GM15510 (cell line): Measurements from ENCODE around the gene NUDT15.

Experiments used
- POLR2A ChIP-seq: IDR thresholded peaks from 3 replicates; pipeline ENCODE4 v1.6.1; 2011; ENCODE audit warnings: borderline replicate concordance; ENCODE audit not compliant: insufficient read length; ENCODE audit errors: extremely low read depth

Gene NUDT15

DNA sequence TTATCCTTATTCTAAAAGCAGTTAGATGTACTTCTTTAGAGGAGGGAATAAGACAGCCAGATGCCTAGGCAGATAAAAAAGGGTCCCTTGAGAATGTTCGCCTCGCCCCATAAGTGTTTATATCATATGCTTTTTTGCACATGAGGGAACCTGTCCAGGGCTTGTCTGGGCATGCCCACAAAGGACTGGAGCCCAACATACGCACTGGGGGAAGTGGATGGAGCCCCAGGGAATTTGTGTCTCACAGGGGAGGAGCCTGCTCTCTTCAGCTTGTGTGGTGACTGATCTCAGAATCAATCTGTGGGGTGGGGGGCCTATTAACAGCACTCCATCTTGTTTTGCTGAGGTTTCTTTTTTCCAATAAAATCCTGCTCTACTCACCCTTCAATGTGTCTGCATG lies 34.8 kb downstream of the NUDT15 start:
- TF ChIP-seq POLR2A: no peak

DNA sequence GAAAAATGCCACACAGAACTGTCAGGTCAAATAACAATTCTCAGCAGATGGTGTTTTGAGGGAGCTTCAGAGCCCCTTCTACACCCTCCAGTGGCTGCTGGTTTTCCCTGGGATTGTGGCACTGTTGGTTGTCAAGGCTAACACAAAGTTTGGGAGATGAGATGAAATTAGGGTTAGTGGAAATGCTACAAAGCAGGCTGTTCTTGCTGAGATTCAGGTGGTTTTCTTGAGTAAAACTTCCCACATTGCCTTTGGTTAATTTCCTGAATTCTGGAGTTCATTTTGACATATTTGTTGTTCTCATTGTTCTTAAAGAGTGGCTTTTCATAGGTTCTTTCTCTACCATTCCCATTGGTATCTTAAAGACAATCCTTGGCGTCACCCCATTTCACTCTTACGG lies 35.3 kb downstream of the NUDT15 start:
- no peak for TF ChIP-seq POLR2A

DNA sequence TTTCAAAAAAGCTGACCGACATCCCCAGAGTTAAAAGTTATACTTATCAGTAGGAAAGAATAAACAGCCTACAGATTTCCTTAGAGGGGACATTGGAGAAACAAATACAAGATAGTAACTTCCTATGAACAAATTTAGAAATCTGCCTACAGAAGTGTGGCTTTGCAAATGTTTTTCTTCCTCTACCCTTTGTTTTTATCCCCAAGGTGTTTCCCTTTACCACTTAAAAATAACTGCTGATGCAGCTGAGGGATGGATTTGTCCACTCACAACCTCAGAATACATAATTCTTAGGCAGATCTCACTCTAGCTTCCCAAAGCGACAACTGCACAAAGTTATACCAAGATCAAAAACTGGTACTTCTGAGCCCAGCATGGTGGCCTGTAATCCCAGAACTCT lies 36.5 kb downstream of the NUDT15 start:
- TF ChIP-seq POLR2A: no peak

DNA sequence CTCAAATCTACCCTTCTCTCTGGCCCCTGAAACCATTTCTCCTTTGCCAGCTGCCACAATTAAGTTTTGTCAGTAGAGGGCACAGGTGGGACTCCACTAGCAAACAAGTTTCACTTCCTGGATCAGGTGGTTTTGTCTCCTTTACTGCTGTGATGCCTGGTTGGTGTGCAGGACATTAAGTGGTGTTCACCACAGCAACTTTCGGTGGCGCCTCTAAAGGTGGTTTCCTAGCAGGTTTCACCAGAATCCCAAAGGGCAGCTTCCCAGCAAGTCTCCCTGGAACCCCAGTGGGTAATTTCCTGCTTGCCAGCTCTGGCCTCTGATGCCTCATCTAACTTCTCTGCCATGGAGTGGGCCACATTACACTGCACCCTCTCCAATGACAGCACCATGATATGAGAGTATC lies 40.7 kb downstream of the NUDT15 start:
- TF ChIP-seq POLR2A: no peak

DNA sequence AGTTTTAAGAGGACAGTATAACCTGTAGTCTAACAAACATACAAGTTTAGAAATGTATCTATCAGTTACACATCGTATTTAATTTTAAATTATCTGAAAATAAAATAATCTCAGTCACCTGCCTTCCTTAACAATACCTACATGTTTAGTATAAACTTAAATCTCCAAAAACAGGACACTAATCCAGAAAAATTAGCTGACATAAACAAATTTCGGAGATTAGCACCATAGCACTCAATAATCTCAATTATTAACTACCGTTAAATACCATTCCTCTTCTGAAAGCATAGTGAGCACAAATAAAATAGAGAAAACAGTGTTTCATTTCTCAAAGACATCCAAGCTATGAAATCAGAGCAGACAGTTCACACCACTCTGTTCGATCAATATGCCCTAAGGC lies 44.2 kb downstream of the NUDT15 start:
- TF ChIP-seq POLR2A: no peak

DNA sequence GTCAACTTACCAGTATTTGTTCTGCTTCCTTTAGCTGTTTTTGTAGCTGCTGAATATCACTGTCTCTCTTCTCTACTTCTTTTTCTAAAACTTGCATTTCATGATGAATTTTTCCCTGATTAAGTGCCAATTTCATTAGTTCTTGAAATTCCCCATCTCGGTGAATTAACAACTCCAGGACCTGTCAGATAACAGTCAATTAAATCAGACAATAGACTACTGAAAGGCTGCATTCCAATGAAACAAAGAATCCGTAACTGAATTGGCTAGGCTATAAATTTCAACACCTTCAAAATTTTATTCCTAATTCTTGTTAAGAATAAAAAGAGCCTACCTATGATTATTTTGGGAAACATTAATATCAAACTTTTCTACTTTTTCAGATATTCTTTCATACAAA lies 48.7 kb downstream of the NUDT15 start:
- TF ChIP-seq POLR2A: no peak

DNA sequence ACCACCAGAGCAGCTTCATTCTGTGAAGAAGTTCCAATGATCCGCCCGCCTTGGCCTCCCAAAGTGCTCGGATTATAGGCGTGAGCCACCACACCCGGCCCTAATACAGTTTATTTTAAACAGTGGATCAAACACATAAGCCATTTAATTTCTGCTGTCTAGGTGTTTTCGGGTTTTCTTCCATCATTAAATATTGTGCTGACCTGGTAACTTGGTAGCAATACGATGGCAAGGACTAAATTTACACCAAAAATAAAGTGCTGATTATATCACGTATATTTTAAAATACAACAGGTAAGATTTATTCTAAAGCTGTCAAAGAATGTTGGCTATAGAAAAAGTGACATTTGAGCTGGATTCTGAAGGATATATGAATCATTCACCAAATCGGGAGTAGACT lies 56.1 kb downstream of the NUDT15 start:
- no peak for TF ChIP-seq POLR2A

DNA sequence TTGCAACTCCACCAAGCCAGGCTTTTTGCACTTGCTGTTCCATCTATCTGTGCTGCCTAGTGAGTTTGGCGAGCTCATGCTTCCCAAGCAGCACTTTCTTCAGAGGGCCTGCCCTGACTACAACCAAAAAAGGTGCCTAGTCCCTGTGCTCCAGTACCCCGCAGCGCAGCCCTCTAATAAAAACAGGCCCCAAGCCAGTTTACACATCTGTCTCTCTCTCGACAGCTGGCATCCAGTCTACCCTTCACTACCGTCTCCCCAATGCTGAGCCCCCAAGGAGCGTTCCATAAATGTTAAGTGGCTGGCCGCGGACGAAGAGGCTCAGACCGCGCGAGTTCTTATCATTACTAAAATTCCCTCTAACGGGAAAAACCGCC lies 56.9 kb downstream of the NUDT15 start:
- no peak for TF ChIP-seq POLR2A

DNA sequence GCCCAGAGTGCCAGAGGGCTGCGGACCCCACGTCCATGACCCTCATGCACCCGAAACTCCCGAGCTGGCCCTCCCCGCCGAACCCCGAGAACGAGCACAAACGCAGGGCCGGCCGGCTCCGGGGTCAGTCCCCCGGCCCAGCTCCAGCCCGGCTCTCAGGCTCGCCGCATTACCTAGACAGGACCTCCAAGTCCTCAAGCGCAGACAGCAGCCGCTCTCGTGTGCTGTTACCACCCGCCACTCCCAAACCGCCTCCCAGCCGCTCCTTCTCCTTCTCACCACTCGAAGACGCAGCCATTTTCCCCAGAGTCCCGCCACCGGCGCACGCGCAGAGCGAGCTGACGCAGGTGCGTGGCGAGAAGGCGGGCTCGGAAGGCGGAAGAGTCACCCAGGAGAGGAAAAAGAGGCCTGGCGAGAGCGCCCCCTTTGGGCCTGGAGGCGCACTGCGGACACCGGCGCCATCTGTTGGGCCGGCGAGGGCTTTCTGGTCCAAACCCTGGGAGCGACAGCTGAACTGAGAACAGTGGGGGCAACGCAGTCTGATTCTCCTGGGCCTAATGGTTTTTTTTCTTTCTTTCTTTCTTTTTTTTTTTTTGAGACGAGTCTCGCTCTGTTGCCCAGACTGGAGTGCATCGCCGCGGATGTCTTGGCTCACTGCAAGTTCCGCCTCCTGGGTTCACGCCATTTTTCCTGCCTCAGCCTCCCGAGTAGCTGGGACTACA lies 57.4 kb downstream of the NUDT15 start, which contains the start of gene MED4:
TSS of gene MED4 (minus strand) at position 324 of the 722 bp plus-strand sequence. CDS start at position 298, 26 bp downstream.
- peak; percentile 90 for TF ChIP-seq POLR2A

DNA sequence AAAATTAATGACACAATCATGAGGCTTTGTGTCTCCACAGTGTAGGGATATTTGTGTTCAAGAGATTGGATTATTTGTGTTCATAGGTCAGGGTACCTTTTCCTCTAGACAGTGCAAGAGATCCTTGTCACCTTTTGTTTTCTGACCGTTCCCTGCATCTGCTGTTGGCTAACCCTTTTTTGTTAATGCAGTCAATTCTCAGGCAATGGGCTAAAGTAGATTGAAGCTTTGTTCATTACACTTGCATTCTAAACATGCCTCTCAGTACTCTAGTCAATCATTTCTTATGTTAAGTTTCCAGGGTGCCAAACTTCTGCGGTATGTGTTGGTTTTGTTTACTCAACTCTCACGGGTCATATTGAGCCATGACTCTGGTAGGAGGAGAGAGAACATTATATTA lies 59.1 kb downstream of the NUDT15 start:
- no peak for TF ChIP-seq POLR2A
